ENCODE measurements around the gene SRP54.

Gene SRP54

DNA sequence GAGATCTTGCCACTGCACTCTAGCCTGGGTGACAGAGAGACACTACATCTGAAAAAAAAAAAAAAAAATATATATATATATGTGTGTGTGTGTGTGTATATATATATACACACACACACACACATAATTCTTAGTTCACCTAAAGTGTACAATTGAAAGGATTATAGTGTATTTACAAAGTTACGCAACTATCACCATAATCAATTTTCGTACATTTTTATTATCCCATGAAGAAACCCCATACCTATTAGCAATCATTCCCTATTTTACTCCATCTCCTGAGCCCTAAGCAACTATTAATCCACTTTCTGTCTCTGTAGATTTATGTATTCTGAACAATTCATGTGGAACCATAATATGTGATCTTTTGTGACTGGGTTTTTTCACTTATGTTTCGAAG lies 4.4 kb downstream of the SRP54 start:
- Histone ChIP-seq H3K9ac (ENCODE audit: low read length) (no peak overlapping the region), H2BK12ac (ENCODE audit: low read length) (no peak overlapping the region), H4K8ac (ENCODE audit: low read depth, low read length) (no peak overlapping the region), H3K4ac (ENCODE audit: low read depth, low read length) (peak overlapping the region; percentile 86), H3K4me1 (ENCODE audit: control insufficient read depth in 1 of 2, insufficient read depth in 2 of 2, low read length in 2 of 2) (no peaks in the 10 kb centered on the region), H3K18ac (ENCODE audit: low read length) (no peak overlapping the region), H3K9me3 (ENCODE audit: insufficient read depth, low read depth, low read length) (no peaks in the 10 kb centered on the region), H2AK5ac (ENCODE audit: low read length) (no peak overlapping the region), H3K4me2 (ENCODE audit: low read length) (no peak overlapping the region), H4K12ac (ENCODE audit: low read depth, low read length) (no peak overlapping the region), H3K27me3 (ENCODE audit: insufficient read depth, low read length) (no peaks in the 10 kb centered on the region), H3K79me2 (ENCODE audit: control insufficient read depth, insufficient read depth, low read length, poor library complexity) (peaks cover 12% of the 10 kb centered on the region), H3K36me3 (ENCODE audit: control insufficient read depth in 1 of 2, insufficient read depth in 2 of 2, low read length in 2 of 2) (no peaks in the 10 kb centered on the region), H3K14ac (ENCODE audit: low read length) (no peak overlapping the region), H3K27ac (ENCODE audit: low read depth, low read length) (no peak overlapping the region), H2BK5ac (ENCODE audit: low read depth, low read length, poor library complexity) (no peak overlapping the region), H3K4me3 (ENCODE audit: low read depth, low read length) (no peak overlapping the region), H2AFZ (ENCODE audit: insufficient read depth, low read length, poor library complexity) (no peak overlapping the region), H2BK120ac (ENCODE audit: insufficient read depth, low read length, poor library complexity) (no peak overlapping the region), H3K23ac (ENCODE audit: low read length) (no peak overlapping the region), H3K79me1 (ENCODE audit: low read length) (peaks cover 8% of the 10 kb centered on the region), H4K91ac (ENCODE audit: low read depth, low read length) (no peak overlapping the region)
- no peak for DNase-seq
- 100% methylated on average over 1 of the region's 3 CpGs for WGBS (ENCODE audit: extremely low coverage, insufficient coverage, insufficient read length)

DNA sequence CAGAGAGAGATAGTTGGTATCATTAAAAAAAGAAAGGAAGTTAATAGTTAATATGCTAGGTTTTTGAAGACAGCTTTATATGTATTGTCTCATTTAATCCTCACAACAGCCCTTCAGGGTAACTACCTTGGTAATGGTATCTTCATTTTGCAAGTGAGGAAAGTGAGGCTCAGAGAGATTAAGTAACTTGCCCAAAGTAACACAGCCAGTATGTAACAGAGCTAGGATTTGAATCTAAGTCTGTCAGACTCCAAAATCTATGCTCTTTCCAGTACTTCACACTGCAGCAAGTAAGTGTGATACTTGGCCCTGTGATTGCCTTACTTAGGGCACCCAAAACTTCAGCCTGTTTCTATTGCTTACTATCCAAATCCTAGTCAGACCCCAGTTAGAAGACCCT lies 7.0 kb downstream of the SRP54 start:
- no peak overlapping the region for H3K4me3 ChIP-seq (ENCODE audit: low read depth, low read length)

GRCh38 chr14:34993426-34993825 lies 10.6 kb downstream of the SRP54 start:
- Histone ChIP-seq H3K79me1 (ENCODE audit: low read length) (no peaks in the 10 kb centered on the region), H4K8ac (ENCODE audit: low read depth, low read length) (no peak overlapping the region), H2BK5ac (ENCODE audit: low read depth, low read length, poor library complexity) (no peak overlapping the region), H3K23ac (ENCODE audit: low read length) (no peak overlapping the region), H3K27ac (ENCODE audit: low read depth, low read length) (no peak overlapping the region), H3K9me3 (ENCODE audit: insufficient read depth, low read depth, low read length) (no peaks in the 10 kb centered on the region), H3K4ac (ENCODE audit: low read depth, low read length) (no peak overlapping the region), H3K14ac (ENCODE audit: low read length) (no peak overlapping the region), H3K4me1 (ENCODE audit: control insufficient read depth in 1 of 2, insufficient read depth in 2 of 2, low read length in 2 of 2) (no peaks in the 10 kb centered on the region), H3K4me3 (ENCODE audit: low read depth, low read length) (no peak overlapping the region), H3K79me2 (ENCODE audit: control insufficient read depth, insufficient read depth, low read length, poor library complexity) (peaks cover 3% of the 10 kb centered on the region), H3K4me2 (ENCODE audit: low read length) (no peak overlapping the region), H3K36me3 (ENCODE audit: control insufficient read depth in 1 of 2, insufficient read depth in 2 of 2, low read length in 2 of 2) (no peaks in the 10 kb centered on the region), H3K27me3 (ENCODE audit: insufficient read depth, low read length) (no peaks in the 10 kb centered on the region), H2BK120ac (ENCODE audit: insufficient read depth, low read length, poor library complexity) (no peak overlapping the region), H3K18ac (ENCODE audit: low read length) (no peak overlapping the region), H4K91ac (ENCODE audit: low read depth, low read length) (no peak overlapping the region), H3K9ac (ENCODE audit: low read length) (no peak overlapping the region), H2AK5ac (ENCODE audit: low read length) (no peak overlapping the region), H4K12ac (ENCODE audit: low read depth, low read length) (no peak overlapping the region), H2AFZ (ENCODE audit: insufficient read depth, low read length, poor library complexity) (no peak overlapping the region), H2BK12ac (ENCODE audit: low read length) (no peak overlapping the region)
- DNase-seq = no peak
- WGBS (ENCODE audit: extremely low coverage, insufficient coverage, insufficient read length) = no CpG with 5 or more reads among the region's 3 CpGs

More for the DNA sequence above, 7.0 kb downstream of the SRP54 start:
- no peak overlapping the region for H4K12ac ChIP-seq (ENCODE audit: low read depth, low read length)
- no peak overlapping the region for H3K4me2 ChIP-seq (ENCODE audit: low read length)
- H3K23ac ChIP-seq (ENCODE audit: low read length) = no peak overlapping the region
- H3K36me3 ChIP-seq (ENCODE audit: control insufficient read depth in 1 of 2, insufficient read depth in 2 of 2, low read length in 2 of 2) = no peaks in the 10 kb centered on the region
- no peak overlapping the region for H2AFZ ChIP-seq (ENCODE audit: insufficient read depth, low read length, poor library complexity)
- no peaks in the 10 kb centered on the region for H3K79me1 ChIP-seq (ENCODE audit: low read length)
- H3K9ac ChIP-seq (ENCODE audit: low read length) = no peak overlapping the region
- H2BK5ac ChIP-seq (ENCODE audit: low read depth, low read length, poor library complexity) = no peak overlapping the region
- no peaks in the 10 kb centered on the region for H3K27me3 ChIP-seq (ENCODE audit: insufficient read depth, low read length)
- no peak overlapping the region for H2AK5ac ChIP-seq (ENCODE audit: low read length)
- peaks cover 5% of the 10 kb centered on the region for H3K79me2 ChIP-seq (ENCODE audit: control insufficient read depth, insufficient read depth, low read length, poor library complexity)
- H3K4ac ChIP-seq (ENCODE audit: low read depth, low read length) = peak overlapping the region; percentile 79
- no peaks in the 10 kb centered on the region for H3K9me3 ChIP-seq (ENCODE audit: insufficient read depth, low read depth, low read length)
- no peak overlapping the region for H4K8ac ChIP-seq (ENCODE audit: low read depth, low read length)
- no peaks in the 10 kb centered on the region for H3K4me1 ChIP-seq (ENCODE audit: control insufficient read depth in 1 of 2, insufficient read depth in 2 of 2, low read length in 2 of 2)
- DNase-seq = no peak
- H4K91ac ChIP-seq (ENCODE audit: low read depth, low read length) = no peak overlapping the region
- no peak overlapping the region for H2BK12ac ChIP-seq (ENCODE audit: low read length)
- no peak overlapping the region for H2BK120ac ChIP-seq (ENCODE audit: insufficient read depth, low read length, poor library complexity)
- no peak overlapping the region for H3K18ac ChIP-seq (ENCODE audit: low read length)
- H3K27ac ChIP-seq (ENCODE audit: low read depth, low read length) = no peak overlapping the region
- no peak overlapping the region for H3K14ac ChIP-seq (ENCODE audit: low read length)

DNA sequence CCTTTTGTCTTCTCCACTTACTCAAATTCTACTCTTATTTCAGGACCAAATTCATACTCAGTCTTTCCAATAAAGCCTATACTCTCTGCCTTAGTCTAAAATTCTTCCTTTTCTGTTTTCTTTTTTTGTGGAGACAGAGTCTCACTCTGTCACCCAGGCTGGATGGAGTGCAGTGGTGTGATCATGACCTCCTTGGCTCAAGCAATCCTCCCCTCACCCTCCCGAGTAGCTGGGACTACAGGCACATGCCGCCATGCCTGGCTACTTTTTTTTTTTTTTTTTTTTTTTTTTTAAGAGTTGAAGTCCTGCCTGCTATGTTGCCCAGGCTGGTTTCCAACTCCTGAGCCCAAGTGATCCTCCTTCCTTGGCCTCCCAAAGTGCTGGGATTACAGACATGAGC lies 11.9 kb downstream of the SRP54 start:
- Histone ChIP-seq H2AK5ac (ENCODE audit: low read length) (no peak overlapping the region), H3K4me1 (ENCODE audit: control insufficient read depth in 1 of 2, insufficient read depth in 2 of 2, low read length in 2 of 2) (no peaks in the 10 kb centered on the region), H2BK5ac (ENCODE audit: low read depth, low read length, poor library complexity) (no peak overlapping the region), H3K14ac (ENCODE audit: low read length) (no peak overlapping the region), H3K79me2 (ENCODE audit: control insufficient read depth, insufficient read depth, low read length, poor library complexity) (peaks cover 3% of the 10 kb centered on the region), H3K18ac (ENCODE audit: low read length) (no peak overlapping the region), H3K4ac (ENCODE audit: low read depth, low read length) (no peak overlapping the region), H4K8ac (ENCODE audit: low read depth, low read length) (no peak overlapping the region), H3K4me2 (ENCODE audit: low read length) (no peak overlapping the region), H3K23ac (ENCODE audit: low read length) (no peak overlapping the region), H2AFZ (ENCODE audit: insufficient read depth, low read length, poor library complexity) (no peak overlapping the region), H4K12ac (ENCODE audit: low read depth, low read length) (no peak overlapping the region), H2BK120ac (ENCODE audit: insufficient read depth, low read length, poor library complexity) (no peak overlapping the region), H3K9me3 (ENCODE audit: insufficient read depth, low read depth, low read length) (no peaks in the 10 kb centered on the region), H3K27me3 (ENCODE audit: insufficient read depth, low read length) (no peaks in the 10 kb centered on the region), H3K9ac (ENCODE audit: low read length) (no peak overlapping the region), H3K4me3 (ENCODE audit: low read depth, low read length) (no peak overlapping the region), H3K27ac (ENCODE audit: low read depth, low read length) (no peak overlapping the region), H3K79me1 (ENCODE audit: low read length) (no peaks in the 10 kb centered on the region), H4K91ac (ENCODE audit: low read depth, low read length) (no peak overlapping the region), H3K36me3 (ENCODE audit: control insufficient read depth in 1 of 2, insufficient read depth in 2 of 2, low read length in 2 of 2) (peaks cover 0 to 2% of the 10 kb centered on the region in 2 experiments), H2BK12ac (ENCODE audit: low read length) (no peak overlapping the region)
- DNase-seq = no peak
- WGBS (ENCODE audit: extremely low coverage, insufficient coverage, insufficient read length) = no CpG with 5 or more reads among the region's 2 CpGs

Data from trophoblast cell (in vitro differentiated cells and primary cell).